ENCODE data around the gene HNRNPAB.

The HNRNPAB gene

GRCh38 chr5:178205749-178206047 lies 1.4 kb downstream of the HNRNPAB start:
- TF ChIP-seq ZNF70 (CRISPR knock-in tag; IDR thresholded peaks at IDR 0.05) = no peak
- TF ChIP-seq ZNF8 (CRISPR knock-in tag; IDR thresholded peaks at IDR 0.05) = no peak
- no peak for TF ChIP-seq PPARA (CRISPR knock-in tag; IDR thresholded peaks at IDR 0.05; ENCODE audit: borderline replicate concordance)
- TF ChIP-seq RARB (CRISPR knock-in tag; IDR thresholded peaks at IDR 0.05) = no peak
- TF ChIP-seq TOX (CRISPR knock-in tag; IDR thresholded peaks at IDR 0.05; ENCODE audit: borderline replicate concordance) = no peak
- no peak for TF ChIP-seq CREB5 (CRISPR knock-in tag; IDR thresholded peaks at IDR 0.05; ENCODE audit: low read depth)
- no peak for TF ChIP-seq ESRRG (CRISPR knock-in tag; IDR thresholded peaks at IDR 0.05)
- no peak for TF ChIP-seq ZFP3 (CRISPR knock-in tag; IDR thresholded peaks at IDR 0.05)
- TF ChIP-seq PATZ1 (CRISPR knock-in tag; IDR thresholded peaks at IDR 0.05; ENCODE audit: borderline replicate concordance) = no peak
- no peak for TF ChIP-seq POU6F1 (CRISPR knock-in tag; IDR thresholded peaks at IDR 0.05; ENCODE audit: borderline replicate concordance, low read depth)
- no peak for TF ChIP-seq ARNTL (CRISPR knock-in tag; IDR thresholded peaks at IDR 0.05; ENCODE audit: borderline replicate concordance, low read depth)
- TF ChIP-seq BACH2 (CRISPR knock-in tag; IDR thresholded peaks at IDR 0.05; ENCODE audit: borderline replicate concordance) = no peak
- no peak for TF ChIP-seq TCF4 (CRISPR knock-in tag; IDR thresholded peaks at IDR 0.05; ENCODE audit: borderline replicate concordance)
- TF ChIP-seq GLIS3 (CRISPR knock-in tag; IDR thresholded peaks at IDR 0.05) = no peak
- no peak for TF ChIP-seq ISL1 (CRISPR knock-in tag; IDR thresholded peaks at IDR 0.05)
- no peak for TF ChIP-seq SNAI2 (CRISPR knock-in tag; IDR thresholded peaks at IDR 0.05)
- TF ChIP-seq CSDC2 (CRISPR knock-in tag; IDR thresholded peaks at IDR 0.05) = no peak
- TF ChIP-seq CSRNP3 (CRISPR knock-in tag; IDR thresholded peaks at IDR 0.05) = no peak
- TF ChIP-seq TSHZ2 (CRISPR knock-in tag; IDR thresholded peaks at IDR 0.05) = no peak
- TF ChIP-seq ZNF565 (CRISPR knock-in tag; conservative IDR thresholded peaks at IDR 0.05; ENCODE audit: low read depth) = no peak
- no peak for ATAC-seq

GRCh38 chr5:178206166-178207101 lies 2.1 kb downstream of the HNRNPAB start:
- TF ChIP-seq TCF4 (CRISPR knock-in tag; IDR thresholded peaks at IDR 0.05; ENCODE audit: borderline replicate concordance) = no peak
- TF ChIP-seq PATZ1 (CRISPR knock-in tag; IDR thresholded peaks at IDR 0.05; ENCODE audit: borderline replicate concordance) = no peak
- no peak for TF ChIP-seq ZFP3 (CRISPR knock-in tag; IDR thresholded peaks at IDR 0.05)
- TF ChIP-seq TSHZ2 (CRISPR knock-in tag; IDR thresholded peaks at IDR 0.05) = no peak
- TF ChIP-seq CSDC2 (CRISPR knock-in tag; IDR thresholded peaks at IDR 0.05) = no peak
- no peak for TF ChIP-seq RARB (CRISPR knock-in tag; IDR thresholded peaks at IDR 0.05)
- no peak for TF ChIP-seq GLIS3 (CRISPR knock-in tag; IDR thresholded peaks at IDR 0.05)
- no peak for ATAC-seq
